22Rv1 (cell line): ENCODE measurements around the gene CLK4.

Source experiments
- H3K27ac ChIP-seq: fragments of 450-650 bp; 2 replicates; pipeline ENCODE4 v1.5.1; 2017
- CTCF ChIP-seq: fragments of 450-650 bp; IDR thresholded peaks from 2 replicates; pipeline ENCODE4 v1.5.1; 2017; ENCODE audit warnings: mild to moderate bottlenecking
- ZFX ChIP-seq: fragments of 450-650 bp; IDR thresholded peaks from 2 replicates; pipeline ENCODE4 v1.6.1; 2017; ENCODE audit warnings: antibody characterized with exemption, borderline replicate concordance

The CLK4 gene

GRCh38 chr5:178624631-178625546, 2.0 kb downstream of the CLK4 start:
- H3K27ac ChIP-seq, result no peak overlapping the region
- TF ChIP-seq ZFX, result no peak
- TF ChIP-seq CTCF, result no peak

DNA sequence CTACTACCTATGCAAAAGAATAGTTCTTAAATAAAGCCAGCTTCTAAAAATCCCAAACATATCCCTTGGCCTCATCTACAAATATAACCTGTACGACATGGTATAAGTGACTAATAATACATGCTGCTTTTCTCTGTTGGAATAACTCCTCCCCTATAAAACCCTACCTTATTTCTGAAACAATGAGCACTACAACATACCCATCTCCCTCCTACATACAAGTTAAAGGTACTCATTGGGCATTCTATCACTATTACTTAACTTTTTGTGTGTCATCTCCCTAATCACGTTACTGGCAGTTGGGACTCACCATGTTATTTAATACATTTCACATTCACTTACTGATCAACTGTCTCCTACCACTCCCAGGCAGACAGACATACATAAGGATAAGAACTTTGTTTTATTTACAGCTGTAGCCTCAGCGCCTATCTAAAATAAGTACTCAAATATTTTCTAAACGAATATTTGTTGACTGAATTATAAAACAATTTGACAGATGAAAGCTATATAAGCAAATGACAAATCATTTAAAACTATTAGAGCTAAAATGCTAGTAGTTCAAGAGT, 4.1 kb downstream of the CLK4 start:
- H3K27ac ChIP-seq, result no peak overlapping the region

DNA sequence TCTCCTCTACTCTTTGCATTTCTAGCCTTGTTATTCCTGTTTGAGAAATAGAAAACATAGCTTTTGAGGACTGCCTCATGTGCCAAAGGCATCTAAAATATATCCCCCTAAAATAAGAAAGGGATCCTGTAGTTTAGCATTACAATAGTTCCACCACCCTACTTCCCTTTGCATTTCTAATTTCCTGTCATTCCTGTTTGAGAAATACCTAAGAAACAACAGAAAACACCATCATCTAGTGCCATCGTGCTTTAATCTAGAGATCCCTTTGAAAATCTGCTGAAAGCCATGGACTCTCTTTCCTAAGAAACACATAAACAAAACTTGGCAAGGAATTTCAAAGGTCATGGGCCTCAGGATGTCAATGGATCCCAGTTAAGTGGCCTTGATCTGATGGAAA, 7.5 kb downstream of the CLK4 start:
- TF ChIP-seq ZFX (no peak), CTCF (no peak)

More for the DNA sequence above, 4.1 kb downstream of the CLK4 start:
- no peak for TF ChIP-seq ZFX
- no peak for TF ChIP-seq CTCF

GRCh38 chr5:178612299-178612698, 14.6 kb downstream of the CLK4 start:
- TF ChIP-seq CTCF, result no peak
- TF ChIP-seq ZFX, result no peak
- no peak overlapping the region for H3K27ac ChIP-seq

More for the DNA sequence above, 7.5 kb downstream of the CLK4 start:
- no peak overlapping the region for H3K27ac ChIP-seq

GRCh38 chr5:178606269-178606668, 20.6 kb downstream of the CLK4 start:
- H3K27ac ChIP-seq, result no peak overlapping the region
- TF ChIP-seq CTCF, result no peak
- TF ChIP-seq ZFX, result no peak

DNA sequence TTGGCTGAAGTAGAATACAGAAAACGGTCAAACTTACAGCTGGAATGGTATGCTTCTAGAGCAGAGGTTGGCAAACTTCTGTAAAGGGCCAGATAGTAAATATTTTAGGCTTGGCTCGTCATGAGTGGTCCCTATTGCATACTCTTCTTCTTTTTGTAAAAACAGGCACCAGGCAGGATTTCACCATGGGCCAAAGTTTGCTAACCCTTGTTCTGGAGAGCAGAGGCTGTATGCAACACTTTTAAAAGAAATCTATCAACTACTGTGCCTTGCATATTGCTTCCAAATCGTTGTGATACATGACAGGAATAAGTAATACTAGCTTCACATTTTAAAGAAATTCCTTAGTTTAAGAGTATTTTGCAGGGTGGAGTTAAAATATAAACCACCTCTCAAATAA, 21.1 kb downstream of the CLK4 start:
- TF ChIP-seq CTCF (no peak), ZFX (no peak)
- H3K27ac ChIP-seq, result no peak overlapping the region

DNA sequence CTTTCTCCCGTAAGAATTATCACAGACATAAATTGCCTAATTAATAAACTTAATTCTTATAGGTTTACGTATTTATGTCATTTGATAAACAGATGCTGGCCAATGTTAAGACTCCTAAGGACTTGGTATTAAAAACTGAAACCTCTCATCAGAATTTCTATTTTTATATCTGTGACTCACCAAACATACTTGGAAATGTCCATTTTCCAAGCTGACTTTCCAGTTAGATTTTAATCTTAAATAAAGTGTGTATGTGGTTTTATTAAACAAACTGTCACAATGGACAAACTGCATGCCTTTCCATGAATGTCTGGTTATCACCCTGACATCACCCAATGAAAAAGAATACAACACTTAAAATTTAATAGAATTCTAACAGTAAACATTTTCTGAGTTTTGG, 24.1 kb downstream of the CLK4 start:
- TF ChIP-seq CTCF (no peak), ZFX (no peak)
- H3K27ac ChIP-seq, result no peak overlapping the region
